Measurements from ENCODE around the gene PHACTR3.

The PHACTR3 gene

DNA sequence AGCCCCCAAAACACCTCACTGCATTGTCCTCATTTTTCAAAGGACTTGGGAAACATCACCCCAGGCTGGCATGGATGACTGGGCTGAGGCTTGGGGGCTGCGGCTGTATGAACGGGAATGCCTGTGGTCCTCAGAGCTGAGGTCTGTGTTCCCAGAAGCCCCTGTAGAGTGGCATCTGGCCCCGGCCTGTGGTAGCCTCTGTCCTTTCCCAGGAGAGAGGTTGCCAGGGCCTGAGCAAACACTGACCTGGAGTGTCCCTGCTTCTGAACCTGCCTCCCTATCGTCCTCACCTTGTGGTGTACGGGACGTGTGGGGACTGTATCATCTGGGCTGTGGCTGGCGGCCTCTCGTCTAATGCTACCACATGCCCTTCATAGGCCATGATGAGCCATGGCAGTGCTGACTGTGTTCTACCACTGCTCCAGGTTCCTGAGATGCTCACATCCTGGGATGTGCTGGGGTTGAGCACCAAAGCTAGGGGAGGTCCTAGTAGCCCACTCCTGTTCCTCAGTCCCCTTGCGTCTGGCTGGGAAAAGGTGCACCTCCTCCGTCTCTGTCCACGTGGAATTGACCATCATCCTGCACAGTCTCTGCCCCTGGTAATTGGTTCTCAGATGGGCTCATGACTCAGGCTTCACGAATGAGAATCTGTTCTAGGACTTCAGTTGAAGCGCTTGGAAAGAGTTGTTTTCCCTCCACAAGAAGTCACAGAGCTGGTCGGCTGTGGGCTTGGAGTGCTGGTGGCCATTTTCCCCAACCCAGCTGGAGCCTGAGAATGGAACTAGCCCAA, 27.6 kb downstream of the PHACTR3 start:
- Histone ChIP-seq H3K36me3 (ENCODE audit: control insufficient read depth in 1 of 2, insufficient read depth in 2 of 2, low read depth in 1 of 2, low read length in 2 of 2) (peaks cover 0 to 3% of the 10 kb centered on the region in 2 experiments), H3K14ac (ENCODE audit: low read length in 2 of 2) (no peak overlapping the region), H2BK5ac (ENCODE audit: low read depth, low read length, poor library complexity, severe bottlenecking) (no peak overlapping the region), H3K9me3 (ENCODE audit: control insufficient read depth, low read length) (no peaks in the 10 kb centered on the region), H3K18ac (ENCODE audit: low read depth in 1 of 2, low read length in 2 of 2) (no peak overlapping the region), H3K27ac (ENCODE audit: low read length, poor library complexity, severe bottlenecking) (no peak overlapping the region), H3K4me3 (ENCODE audit: insufficient read depth in 1 of 2, low read depth in 1 of 2, low read length in 2 of 2) (no peak overlapping the region), H4K91ac (ENCODE audit: low read length) (no peak overlapping the region), H3K4me2 (ENCODE audit: low read length, poor library complexity, severe bottlenecking) (no peak overlapping the region), H2BK12ac (ENCODE audit: low read length in 2 of 2) (no peak overlapping the region), H2AFZ (ENCODE audit: low read depth, low read length) (no peak overlapping the region), H4K8ac (ENCODE audit: low read length) (no peak overlapping the region), H2BK15ac (ENCODE audit: low read depth, poor library complexity, severe bottlenecking) (no peak overlapping the region), H3K4me1 (ENCODE audit: control insufficient read depth, insufficient read depth, low read depth, low read length) (peaks cover 1% of the 10 kb centered on the region), H3K27me3 (ENCODE audit: control insufficient read depth in 1 of 2, insufficient read depth in 1 of 2, low read length in 2 of 2) (peaks cover 0 to 16% of the 10 kb centered on the region in 2 experiments), H2BK120ac (ENCODE audit: low read depth, low read length) (no peak overlapping the region), H3K23ac (ENCODE audit: low read length in 2 of 2) (no peak overlapping the region), H3K9ac (ENCODE audit: low read length) (no peak overlapping the region), H3K4ac (ENCODE audit: low read depth in 1 of 2, low read length in 2 of 2) (no peak overlapping the region), H3K79me1 (replicated peaks; ENCODE audit: low read length, poor library complexity, severe bottlenecking) (no peaks in the 10 kb centered on the region), H2AK5ac (ENCODE audit: low read length, severe bottlenecking) (no peak overlapping the region)
- DNase-seq = no peak
- WGBS = 83% methylated on average over 14 of the region's 14 CpGs

DNA sequence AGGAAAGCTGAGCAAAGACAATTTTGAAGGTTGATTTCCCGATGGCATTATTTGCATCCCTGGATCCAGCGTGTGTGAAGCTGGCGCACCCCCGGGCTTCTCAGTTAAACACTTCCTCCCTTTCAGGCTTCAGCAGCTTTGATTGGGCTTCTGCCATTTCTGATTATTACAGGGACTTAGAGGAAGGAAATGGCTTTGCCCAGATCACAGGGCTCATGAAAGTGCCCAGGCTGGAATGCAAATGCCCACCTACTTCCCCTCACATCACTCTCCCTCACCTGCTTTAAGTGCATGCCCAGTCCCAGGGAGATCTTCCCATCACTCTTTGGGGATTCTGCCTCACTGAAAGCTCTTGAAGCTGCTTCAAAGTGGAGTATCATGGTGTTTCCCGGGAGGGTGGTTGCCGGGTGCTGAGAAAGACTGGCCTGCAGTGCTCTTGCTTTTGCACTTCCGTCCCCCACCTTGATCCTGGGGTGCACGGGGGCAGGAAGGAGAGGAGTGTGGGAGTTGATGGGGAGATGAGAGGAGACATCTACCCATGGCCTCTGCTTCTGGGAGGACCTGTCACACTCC, 28.3 kb downstream of the PHACTR3 start:
- H2BK15ac ChIP-seq (ENCODE audit: low read depth, poor library complexity, severe bottlenecking) = no peak overlapping the region
- no peaks in the 10 kb centered on the region for H3K79me1 ChIP-seq (replicated peaks; ENCODE audit: low read length, poor library complexity, severe bottlenecking)
- H3K18ac ChIP-seq (ENCODE audit: low read depth in 1 of 2, low read length in 2 of 2) = no peak overlapping the region
- no peak overlapping the region for H2AK5ac ChIP-seq (ENCODE audit: low read length, severe bottlenecking)
- H3K36me3 ChIP-seq (ENCODE audit: control insufficient read depth in 1 of 2, insufficient read depth in 2 of 2, low read depth in 1 of 2, low read length in 2 of 2) = peaks cover 0 to 3% of the 10 kb centered on the region in 2 experiments
- H3K4ac ChIP-seq (ENCODE audit: low read depth in 1 of 2, low read length in 2 of 2) = no peak overlapping the region
- no peak overlapping the region for H3K23ac ChIP-seq (ENCODE audit: low read length in 2 of 2)
- no peaks in the 10 kb centered on the region for H3K9me3 ChIP-seq (ENCODE audit: control insufficient read depth, low read length)
- no peak overlapping the region for H2BK5ac ChIP-seq (ENCODE audit: low read depth, low read length, poor library complexity, severe bottlenecking)
- no peak overlapping the region for H3K14ac ChIP-seq (ENCODE audit: low read length in 2 of 2)
- H3K4me1 ChIP-seq (ENCODE audit: control insufficient read depth, insufficient read depth, low read depth, low read length) = peaks cover 1% of the 10 kb centered on the region
- H3K27ac ChIP-seq (ENCODE audit: low read length, poor library complexity, severe bottlenecking) = no peak overlapping the region
- no peak for DNase-seq
- no peak overlapping the region for H3K9ac ChIP-seq (ENCODE audit: low read length)
- no peak overlapping the region for H2BK12ac ChIP-seq (ENCODE audit: low read length in 2 of 2)
- peaks cover 0 to 17% of the 10 kb centered on the region in 2 experiments for H3K27me3 ChIP-seq (ENCODE audit: control insufficient read depth in 1 of 2, insufficient read depth in 1 of 2, low read length in 2 of 2)
- H3K4me2 ChIP-seq (ENCODE audit: low read length, poor library complexity, severe bottlenecking) = no peak overlapping the region
- no peak overlapping the region for H4K8ac ChIP-seq (ENCODE audit: low read length)
- H4K91ac ChIP-seq (ENCODE audit: low read length) = no peak overlapping the region
- H2BK120ac ChIP-seq (ENCODE audit: low read depth, low read length) = no peak overlapping the region
- WGBS = 85% methylated on average over 8 of the region's 8 CpGs
- no peak overlapping the region for H3K4me3 ChIP-seq (ENCODE audit: insufficient read depth in 1 of 2, low read depth in 1 of 2, low read length in 2 of 2)
- no peak overlapping the region for H2AFZ ChIP-seq (ENCODE audit: low read depth, low read length)

DNA sequence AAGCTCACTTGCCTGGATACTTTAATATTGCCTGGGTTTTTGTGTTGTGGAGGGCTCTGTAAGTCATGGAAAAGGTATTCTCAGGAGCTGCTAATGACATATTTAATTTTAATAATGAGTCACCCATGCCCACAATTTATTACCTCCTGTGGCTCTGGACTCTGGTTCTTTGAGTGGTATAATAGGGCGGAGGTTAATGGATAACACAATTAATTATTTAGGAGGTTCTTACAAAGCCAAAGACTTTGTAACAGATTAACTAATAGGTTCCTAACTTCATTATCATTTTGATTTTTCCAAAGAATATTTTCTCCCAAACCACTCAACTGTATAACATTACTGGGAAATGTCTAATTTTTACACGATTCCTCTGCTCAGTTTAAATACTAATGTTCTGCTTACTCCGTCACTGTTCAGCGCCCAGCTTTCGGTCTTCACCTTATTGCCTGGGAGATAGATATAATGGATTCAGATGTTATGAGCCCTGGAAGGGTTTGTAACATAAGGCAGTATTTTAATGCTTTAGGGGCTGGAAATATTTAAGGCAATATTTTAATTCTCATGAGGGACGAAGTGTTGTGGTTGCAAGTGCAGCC, 29.4 kb downstream of the PHACTR3 start:
- H4K8ac ChIP-seq (ENCODE audit: low read length) = no peak overlapping the region
- H3K27me3 ChIP-seq (ENCODE audit: control insufficient read depth in 1 of 2, insufficient read depth in 1 of 2, low read length in 2 of 2) = peaks cover 0 to 11% of the 10 kb centered on the region in 2 experiments
- DNase-seq = no peak
- WGBS = 95% methylated on average over 5 of the region's 6 CpGs
- H2BK15ac ChIP-seq (ENCODE audit: low read depth, poor library complexity, severe bottlenecking) = no peak overlapping the region
- no peak overlapping the region for H3K27ac ChIP-seq (ENCODE audit: low read length, poor library complexity, severe bottlenecking)
- no peak overlapping the region for H2BK12ac ChIP-seq (ENCODE audit: low read length in 2 of 2)
- no peak overlapping the region for H3K9ac ChIP-seq (ENCODE audit: low read length)
- H3K18ac ChIP-seq (ENCODE audit: low read depth in 1 of 2, low read length in 2 of 2) = no peak overlapping the region
- H3K4me1 ChIP-seq (ENCODE audit: control insufficient read depth, insufficient read depth, low read depth, low read length) = no peaks in the 10 kb centered on the region
- H2BK120ac ChIP-seq (ENCODE audit: low read depth, low read length) = no peak overlapping the region
- no peak overlapping the region for H3K23ac ChIP-seq (ENCODE audit: low read length in 2 of 2)
- no peak overlapping the region for H3K4me3 ChIP-seq (ENCODE audit: insufficient read depth in 1 of 2, low read depth in 1 of 2, low read length in 2 of 2)
- H3K79me1 ChIP-seq (replicated peaks; ENCODE audit: low read length, poor library complexity, severe bottlenecking) = no peaks in the 10 kb centered on the region
- H3K4me2 ChIP-seq (ENCODE audit: low read length, poor library complexity, severe bottlenecking) = no peak overlapping the region
- H3K36me3 ChIP-seq (ENCODE audit: control insufficient read depth in 1 of 2, insufficient read depth in 2 of 2, low read depth in 1 of 2, low read length in 2 of 2) = no peaks in the 10 kb centered on the region
- H2AFZ ChIP-seq (ENCODE audit: low read depth, low read length) = no peak overlapping the region
- H3K4ac ChIP-seq (ENCODE audit: low read depth in 1 of 2, low read length in 2 of 2) = no peak overlapping the region
- H3K14ac ChIP-seq (ENCODE audit: low read length in 2 of 2) = no peak overlapping the region
- H4K91ac ChIP-seq (ENCODE audit: low read length) = no peak overlapping the region
- no peak overlapping the region for H2AK5ac ChIP-seq (ENCODE audit: low read length, severe bottlenecking)
- no peak overlapping the region for H2BK5ac ChIP-seq (ENCODE audit: low read depth, low read length, poor library complexity, severe bottlenecking)
- H3K9me3 ChIP-seq (ENCODE audit: control insufficient read depth, low read length) = no peaks in the 10 kb centered on the region

DNA sequence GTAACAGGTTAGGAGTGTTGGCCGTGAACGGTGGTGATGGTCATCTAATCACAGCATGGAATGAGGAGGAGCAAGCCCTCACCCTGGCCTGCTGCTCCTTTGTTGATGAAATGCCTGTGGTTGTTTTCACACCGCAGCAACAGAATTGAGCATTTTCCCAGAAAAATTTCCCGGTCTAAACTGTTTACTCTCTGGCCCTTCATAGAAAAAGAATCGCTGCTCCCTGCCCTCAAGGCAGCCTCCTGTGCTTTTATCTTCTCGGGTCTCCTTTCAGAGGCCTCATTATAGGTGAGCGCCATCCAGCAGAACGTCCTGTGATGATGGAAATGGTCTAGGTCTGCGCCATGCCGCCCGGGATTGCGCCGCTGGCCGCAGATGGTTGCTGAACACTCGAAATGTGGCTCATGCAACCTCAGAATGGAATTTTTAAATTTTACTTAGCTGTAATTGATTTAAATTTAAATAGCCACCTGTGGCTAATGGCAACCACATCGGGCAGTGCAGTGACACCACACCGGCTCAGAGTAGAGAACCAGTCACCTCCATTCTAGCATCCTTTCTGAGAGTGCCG, 30.2 kb downstream of the PHACTR3 start:
- H3K4me3 ChIP-seq (ENCODE audit: insufficient read depth in 1 of 2, low read depth in 1 of 2, low read length in 2 of 2) = no peak overlapping the region
- 83% methylated on average over 14 of the region's 18 CpGs for WGBS
- H3K18ac ChIP-seq (ENCODE audit: low read depth in 1 of 2, low read length in 2 of 2) = no peak overlapping the region
- no peak overlapping the region for H3K23ac ChIP-seq (ENCODE audit: low read length in 2 of 2)
- H3K27ac ChIP-seq (ENCODE audit: low read length, poor library complexity, severe bottlenecking) = no peak overlapping the region
- no peak for DNase-seq
- no peaks in the 10 kb centered on the region for H3K36me3 ChIP-seq (ENCODE audit: control insufficient read depth in 1 of 2, insufficient read depth in 2 of 2, low read depth in 1 of 2, low read length in 2 of 2)
- no peak overlapping the region for H2BK12ac ChIP-seq (ENCODE audit: low read length in 2 of 2)
- no peak overlapping the region for H3K9ac ChIP-seq (ENCODE audit: low read length)
- H3K9me3 ChIP-seq (ENCODE audit: control insufficient read depth, low read length) = no peaks in the 10 kb centered on the region
- H3K4me2 ChIP-seq (ENCODE audit: low read length, poor library complexity, severe bottlenecking) = no peak overlapping the region
- H3K4me1 ChIP-seq (ENCODE audit: control insufficient read depth, insufficient read depth, low read depth, low read length) = no peaks in the 10 kb centered on the region
- no peak overlapping the region for H3K14ac ChIP-seq (ENCODE audit: low read length in 2 of 2)
- H2BK120ac ChIP-seq (ENCODE audit: low read depth, low read length) = no peak overlapping the region
- H4K91ac ChIP-seq (ENCODE audit: low read length) = no peak overlapping the region
- H2BK15ac ChIP-seq (ENCODE audit: low read depth, poor library complexity, severe bottlenecking) = no peak overlapping the region
- peaks cover 0 to 11% of the 10 kb centered on the region in 2 experiments for H3K27me3 ChIP-seq (ENCODE audit: control insufficient read depth in 1 of 2, insufficient read depth in 1 of 2, low read length in 2 of 2)
- H2AK5ac ChIP-seq (ENCODE audit: low read length, severe bottlenecking) = no peak overlapping the region
- H3K4ac ChIP-seq (ENCODE audit: low read depth in 1 of 2, low read length in 2 of 2) = no peak overlapping the region
- H2AFZ ChIP-seq (ENCODE audit: low read depth, low read length) = no peak overlapping the region
- H4K8ac ChIP-seq (ENCODE audit: low read length) = no peak overlapping the region
- H3K79me1 ChIP-seq (replicated peaks; ENCODE audit: low read length, poor library complexity, severe bottlenecking) = no peaks in the 10 kb centered on the region
- H2BK5ac ChIP-seq (ENCODE audit: low read depth, low read length, poor library complexity, severe bottlenecking) = no peak overlapping the region
